Activated CD4-positive, alpha-beta T cell treated with anti-CD3 and anti-CD28 coated beads, Interleukin-2, amount 50 U/mL, for 48 hours (primary cell): ENCODE results near the gene CREBL2.
"Not testable (repeated sequence)": the region's sequence is repeated elsewhere in the genome, so short reads cannot be mapped to it uniquely, and the experiment has no call there.

Source experiments
- DNase-seq, 2 experiments: peaks; one replicate each; pipeline ENCODE4 v3.0.0-alpha.2; 2020

The CREBL2 gene

DNA sequence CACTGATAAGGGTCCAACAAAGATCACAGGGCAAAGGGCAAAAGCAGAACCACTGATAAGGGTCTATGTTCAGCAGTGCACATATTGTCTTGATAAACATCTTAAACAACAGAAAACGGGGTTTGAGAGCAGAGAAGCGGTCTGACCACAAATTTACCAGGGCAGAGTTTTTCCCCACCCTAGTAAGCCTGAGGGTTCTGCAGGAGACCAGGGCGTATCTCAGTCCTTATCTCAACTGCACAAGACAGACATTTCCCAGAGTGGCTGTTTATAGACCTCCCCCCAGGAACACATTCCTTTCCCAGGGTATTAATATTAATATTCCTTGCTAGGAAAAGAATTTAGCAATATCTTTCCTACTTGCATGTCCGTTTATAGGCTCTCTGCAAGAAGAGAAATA, 28.3 kb downstream of the CREBL2 start:
- not testable (repeated sequence) for DNase-seq

DNA sequence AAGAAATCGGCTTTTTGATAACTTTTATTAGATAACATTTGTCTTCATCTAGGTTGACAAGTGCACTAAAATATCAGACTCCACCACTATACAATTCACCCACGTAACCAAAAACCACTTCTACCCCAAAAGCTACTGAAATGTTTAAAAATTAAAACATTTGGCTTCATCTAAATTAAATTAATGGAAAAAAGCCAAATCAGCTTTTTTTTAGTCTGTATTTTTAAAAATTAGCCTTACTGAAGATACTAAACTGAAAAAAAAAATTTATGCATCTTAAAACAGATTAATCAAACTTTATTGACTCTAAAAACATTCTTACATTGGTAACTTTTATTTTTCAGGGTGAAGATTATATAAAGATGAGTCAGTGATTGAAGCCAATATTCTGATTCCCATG, 30.0 kb downstream of the CREBL2 start:
- DNase-seq: no peak

GRCh38 chr12:12642916-12643315, 31.2 kb downstream of the CREBL2 start:
- no peak for DNase-seq

DNA sequence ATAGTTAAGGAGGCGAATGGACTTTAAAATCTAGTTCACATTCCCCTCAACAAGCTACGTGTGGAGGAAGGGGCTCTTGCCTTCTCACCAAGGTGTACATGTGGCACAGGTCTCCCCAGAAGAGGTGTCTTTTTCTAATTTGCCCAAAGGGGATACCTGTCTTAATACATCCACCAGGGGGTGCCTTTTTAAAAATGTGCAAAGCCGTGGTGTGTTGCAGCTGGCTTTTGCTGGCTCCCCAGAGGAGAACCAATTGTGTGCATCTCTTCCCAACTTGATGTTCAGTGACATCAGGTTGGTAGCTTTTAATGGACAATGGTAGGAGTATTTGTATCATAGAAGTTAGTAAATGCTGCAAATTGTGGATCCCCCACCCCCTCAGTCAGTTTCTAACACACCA, 33.8 kb downstream of the CREBL2 start:
- peak; percentile 19 to 32 for DNase-seq

DNA sequence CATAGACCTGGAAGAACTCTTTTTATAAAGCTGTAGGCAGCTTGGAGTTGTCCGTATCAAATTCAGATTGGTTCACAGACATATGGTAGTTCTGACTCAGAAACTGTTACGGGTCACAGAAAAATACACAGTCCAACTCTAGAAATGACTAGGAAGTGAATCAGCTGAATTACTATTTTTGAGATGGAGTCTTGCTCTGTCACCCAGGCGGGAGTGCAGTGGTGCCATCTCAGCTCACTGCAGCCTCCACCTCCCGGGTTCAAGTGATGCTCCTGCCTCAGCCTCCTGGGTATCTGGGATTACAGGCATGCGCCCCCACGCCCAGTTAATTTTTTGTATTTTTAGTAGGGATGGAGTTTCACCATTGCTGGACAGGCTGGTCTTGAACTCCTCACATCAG, 34.3 kb downstream of the CREBL2 start:
- peak; percentile 17 to 23 for DNase-seq

GRCh38 chr12:12646483-12647072, 34.9 kb downstream of the CREBL2 start:
- DNase-seq: no peak

DNA sequence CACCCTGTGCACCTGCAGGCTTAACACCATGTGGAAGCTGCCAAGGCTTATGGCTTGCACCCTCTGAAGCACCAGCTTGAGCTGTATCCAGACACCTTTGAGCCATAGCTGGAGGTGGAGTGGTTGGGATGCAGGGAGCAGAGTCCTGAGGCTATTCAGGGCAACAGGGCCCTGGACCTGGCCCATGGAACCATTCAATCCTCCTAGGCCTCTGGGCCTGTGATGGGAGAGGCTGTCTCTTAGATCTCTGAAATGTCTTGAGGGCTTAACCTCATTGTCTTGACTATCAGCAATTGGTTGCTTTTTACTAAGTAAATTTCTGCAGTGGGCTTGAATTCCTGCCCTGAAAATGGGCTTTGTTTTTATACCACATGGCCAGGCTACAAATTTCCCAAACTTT, 36.6 kb downstream of the CREBL2 start:
- no peak for DNase-seq

- DNase-seq: no peak
Measured at GRCh38 chr12:12648951-12649650, 37.4 kb downstream of the CREBL2 start.

DNA sequence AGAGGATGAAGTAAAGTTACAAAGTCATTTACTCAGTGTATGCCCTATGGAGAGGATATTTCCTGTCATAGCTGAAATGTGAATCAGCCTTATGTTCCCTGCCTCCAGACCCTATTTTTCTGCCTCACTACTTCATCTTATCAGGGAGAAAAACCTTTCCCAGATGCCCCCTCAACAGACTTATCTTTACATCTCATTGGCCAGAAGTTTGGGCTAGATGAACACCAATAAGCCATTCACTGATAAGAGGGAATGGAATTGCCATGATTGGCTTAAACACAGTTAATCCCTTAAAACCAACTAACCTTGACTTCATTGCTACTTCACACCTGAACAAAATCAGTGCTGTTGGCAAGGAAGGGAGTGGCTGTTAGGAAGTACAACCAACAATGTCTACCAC, 40.1 kb downstream of the CREBL2 start:
- no peak for DNase-seq

DNA sequence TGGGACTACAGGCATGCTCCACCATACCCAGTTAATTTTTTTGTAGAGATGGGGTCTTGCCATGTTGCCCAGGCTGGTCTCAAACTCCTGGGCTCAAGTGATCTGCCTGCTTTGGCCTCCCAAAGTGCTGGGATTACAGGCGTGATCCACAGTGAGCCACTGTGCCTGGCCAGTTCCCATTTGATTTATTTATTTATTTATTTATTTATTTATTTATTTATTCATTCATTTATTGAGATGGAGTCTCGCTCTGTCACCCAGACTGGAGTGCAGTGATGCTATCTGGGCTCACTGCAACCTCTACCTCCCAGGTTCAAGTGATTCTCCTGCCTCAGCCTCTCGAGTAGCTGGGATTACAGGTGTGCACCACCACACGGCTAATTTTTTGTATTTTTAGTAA, 41.0 kb downstream of the CREBL2 start:
- not testable (repeated sequence) for DNase-seq

- no peak for DNase-seq
Measured at GRCh38 chr12:12653922-12654321, 42.2 kb downstream of the CREBL2 start.

DNA sequence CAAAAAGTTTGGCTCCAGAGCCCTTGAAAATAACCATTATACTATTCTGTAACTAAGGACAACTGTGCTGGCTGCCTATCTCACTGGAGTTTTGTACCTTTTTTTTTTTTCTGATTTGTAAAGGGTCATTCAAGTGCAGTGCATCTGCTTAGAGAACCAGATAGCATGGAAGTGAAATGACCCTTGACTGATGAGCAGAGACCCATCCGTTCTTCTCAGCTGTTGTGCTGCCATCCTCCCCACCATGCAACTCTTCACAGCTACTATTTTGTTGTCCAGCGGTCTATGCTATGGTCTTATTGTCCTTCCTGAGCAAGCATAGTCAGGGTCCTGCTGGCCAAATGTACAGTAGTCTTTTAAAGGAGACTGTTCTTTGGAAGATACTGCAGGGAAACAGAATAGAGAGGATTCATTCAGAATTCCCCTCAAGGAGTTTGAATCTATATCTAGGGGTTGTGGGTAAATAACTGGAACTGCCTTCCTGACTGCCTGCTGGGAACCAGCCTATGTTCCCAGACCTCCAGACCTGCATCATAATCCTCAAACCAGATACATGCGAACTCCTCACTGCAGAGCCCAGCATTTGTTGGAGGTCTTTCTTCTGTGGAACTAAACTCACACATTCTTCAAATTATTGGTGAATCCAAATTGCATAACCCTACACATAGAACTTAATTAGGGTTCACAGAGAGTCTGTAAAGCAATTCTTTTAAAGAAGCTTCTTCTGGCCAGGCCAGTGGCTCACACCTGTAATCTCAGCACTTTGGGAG, 43.2 kb downstream of the CREBL2 start:
- DNase-seq: no peak

GRCh38 chr12:12660201-12660600, 48.5 kb downstream of the CREBL2 start:
- no peak for DNase-seq

GRCh38 chr12:12661086-12661856, 49.6 kb downstream of the CREBL2 start:
- DNase-seq: no peak

- no peak for DNase-seq
Measured at GRCh38 chr12:12663644-12664294, 52.1 kb downstream of the CREBL2 start.

GRCh38 chr12:12665194-12665593, 53.5 kb downstream of the CREBL2 start:
- DNase-seq: no peak

DNA sequence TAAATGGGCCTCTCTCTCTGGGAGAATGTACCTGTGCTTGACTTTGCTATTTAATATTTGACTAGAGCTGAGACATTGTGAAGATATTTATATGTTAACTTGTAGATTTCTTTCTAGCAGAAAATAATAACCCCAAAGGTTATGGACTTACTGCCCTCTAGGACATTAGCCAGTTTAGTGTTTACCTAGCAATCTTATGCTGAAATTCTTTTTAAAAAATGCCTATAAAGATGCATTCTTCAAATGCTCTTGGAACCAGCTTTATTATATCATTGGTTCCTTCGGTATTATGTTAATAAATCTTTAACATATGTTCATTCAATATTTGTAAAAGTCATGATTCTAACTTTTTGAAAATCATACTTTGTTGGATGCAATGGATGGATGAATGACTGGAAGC, 56.3 kb downstream of the CREBL2 start:
- DNase-seq: no peak

- DNase-seq: no peak
Measured at GRCh38 chr12:12669020-12669419, 57.3 kb downstream of the CREBL2 start.

- DNase-seq: no peak
Measured at GRCh38 chr12:12671850-12672660, 60.4 kb downstream of the CREBL2 start.

- DNase-seq: peak; percentile 26 to 46
Measured at GRCh38 chr12:12673296-12673695, 61.6 kb downstream of the CREBL2 start.

DNA sequence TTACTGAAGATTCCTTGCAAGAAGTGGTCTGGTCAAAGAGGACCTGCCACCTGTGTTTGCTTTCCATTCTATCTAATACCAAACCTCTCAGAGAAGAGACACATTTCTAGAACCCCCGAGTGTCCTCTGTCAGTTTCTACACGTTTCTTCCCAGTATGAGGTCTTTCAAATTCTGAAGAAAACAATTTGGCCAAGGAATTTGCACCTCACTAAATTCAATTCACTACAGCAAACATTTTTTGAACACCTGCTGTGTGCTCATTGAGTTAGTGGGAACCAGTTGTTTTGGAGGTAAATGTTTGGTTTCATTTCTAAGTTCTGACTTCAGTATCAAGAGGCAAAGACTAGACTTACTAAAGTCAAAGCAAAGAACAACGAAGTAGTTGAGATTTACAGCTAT, 64.9 kb downstream of the CREBL2 start:
- DNase-seq: no peak
